AG08396 (cell line): ENCODE measurements around the gene PRRG4.
"Not testable (repeated sequence)": the region's sequence is repeated elsewhere in the genome, so short reads cannot be mapped to it uniquely, and the experiment has no call there.

Experiments
- DNase-seq: peaks from one replicate; pipeline ENCODE4 v3.0.0; 2012; ENCODE audit warnings: low spot score, mixed read lengths

Gene PRRG4

DNA sequence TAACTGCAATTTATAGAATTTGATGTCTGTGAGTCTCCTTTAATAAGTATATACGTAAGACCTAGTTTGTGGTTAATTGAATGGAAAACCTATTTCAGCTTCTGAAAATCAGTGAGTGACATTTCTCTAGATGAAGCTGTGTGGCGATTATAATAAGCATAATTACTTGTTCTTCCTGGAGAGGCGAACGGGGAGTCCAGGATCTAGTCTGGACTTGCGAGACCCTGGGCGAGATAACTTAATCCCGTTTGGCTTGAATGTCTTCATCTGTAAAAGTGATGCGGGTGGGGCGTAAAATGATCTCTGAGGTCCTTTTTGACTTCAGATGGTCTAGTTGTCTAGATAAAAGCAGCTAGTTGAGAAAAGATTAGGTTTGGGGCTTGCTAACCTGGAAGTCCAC, 1.1 kb downstream of the PRRG4 start:
- no peak for DNase-seq

DNA sequence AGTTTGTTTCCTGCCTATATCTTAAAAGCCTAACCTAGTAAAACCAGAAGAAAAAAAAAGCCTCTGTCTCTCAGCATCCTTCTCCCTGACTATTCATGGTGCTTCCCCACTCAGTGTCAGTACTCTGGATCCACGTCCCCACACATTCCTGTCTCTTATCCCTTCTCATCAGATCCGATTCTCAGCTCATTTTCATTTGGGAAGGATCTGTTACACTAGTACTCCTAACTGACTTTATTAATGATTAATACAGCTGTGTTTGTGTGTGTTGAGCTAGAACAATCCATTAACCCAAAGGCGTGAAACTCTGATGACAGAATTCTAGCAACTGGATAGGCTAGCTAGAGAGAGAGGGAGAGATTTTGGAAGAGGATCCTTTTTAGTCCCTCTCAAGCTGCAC, 1.5 kb downstream of the PRRG4 start:
- no peak for DNase-seq

DNA sequence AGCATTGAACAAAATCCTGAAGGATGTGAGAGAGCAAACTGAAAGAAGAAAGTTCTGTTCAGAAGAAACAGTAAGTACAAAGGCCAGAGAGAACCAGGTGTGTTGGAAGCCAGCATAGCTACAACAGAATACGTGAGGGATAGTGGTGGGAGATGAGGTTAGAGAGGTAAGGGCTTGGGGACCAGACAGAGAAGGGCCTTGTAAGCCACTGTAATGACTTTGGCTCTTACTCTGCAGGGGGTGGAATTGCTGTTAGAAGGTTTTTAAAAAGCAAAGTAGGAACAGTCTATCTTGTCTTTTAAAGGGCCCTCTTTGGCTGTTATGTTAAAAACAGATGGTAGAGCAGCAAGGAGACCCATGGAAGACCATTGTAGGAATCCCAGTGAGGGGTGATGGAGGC, 4.2 kb downstream of the PRRG4 start:
- DNase-seq: no peak

DNA sequence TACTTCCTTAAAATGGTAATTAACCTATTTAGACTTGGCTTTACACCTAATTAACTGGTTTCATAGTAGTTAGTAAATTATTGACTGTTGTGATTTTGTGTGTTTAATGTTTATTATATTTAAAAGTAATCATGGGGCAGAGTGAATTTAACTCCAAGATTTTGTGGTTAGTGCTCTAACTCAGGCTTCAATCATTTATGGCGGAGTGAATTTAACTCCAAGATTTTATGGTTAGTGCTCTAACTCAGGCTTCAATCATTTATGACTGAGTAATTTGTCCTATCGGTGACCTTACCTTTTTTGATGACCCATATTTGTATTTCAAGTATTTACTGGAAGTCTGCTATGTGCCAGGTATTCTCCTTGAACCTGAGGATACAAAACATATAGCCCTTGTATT, 7.2 kb downstream of the PRRG4 start:
- DNase-seq: no peak

DNA sequence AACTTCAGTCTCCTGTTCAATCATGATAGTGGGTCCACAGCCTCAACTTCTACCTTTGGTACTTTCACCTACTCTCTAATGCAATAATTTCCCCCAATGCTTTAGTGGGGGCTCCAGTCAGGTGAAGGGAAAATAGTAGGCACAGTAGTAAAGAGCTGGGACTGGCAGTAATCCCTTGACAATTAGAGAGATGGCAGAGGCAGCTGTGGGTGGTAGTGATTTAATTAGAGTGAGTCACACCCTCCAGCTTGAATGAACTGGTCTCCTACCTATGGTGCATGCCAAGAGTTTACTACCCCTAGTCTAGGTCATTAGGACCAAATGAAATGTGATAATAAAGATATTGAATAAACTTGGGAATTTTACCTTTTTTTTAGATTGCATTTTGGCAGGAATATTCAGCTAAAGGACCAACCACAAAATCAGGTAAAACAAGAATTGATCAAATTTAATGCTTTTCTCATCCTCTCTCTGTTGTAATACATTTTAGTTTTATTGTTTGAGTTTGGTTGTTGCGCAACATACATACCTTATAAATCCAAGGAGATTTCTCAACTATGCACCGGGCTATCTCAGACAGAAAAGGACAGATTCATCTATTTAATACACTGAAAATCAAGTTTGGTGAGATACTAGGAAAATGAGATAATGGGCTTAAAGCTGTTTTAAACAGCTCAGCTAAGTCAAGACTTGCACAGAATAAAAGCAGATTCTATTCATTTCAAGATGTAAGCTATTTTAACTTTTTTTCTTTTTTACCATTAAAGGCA, 9.0 kb downstream of the PRRG4 start:
- DNase-seq: no peak

DNA sequence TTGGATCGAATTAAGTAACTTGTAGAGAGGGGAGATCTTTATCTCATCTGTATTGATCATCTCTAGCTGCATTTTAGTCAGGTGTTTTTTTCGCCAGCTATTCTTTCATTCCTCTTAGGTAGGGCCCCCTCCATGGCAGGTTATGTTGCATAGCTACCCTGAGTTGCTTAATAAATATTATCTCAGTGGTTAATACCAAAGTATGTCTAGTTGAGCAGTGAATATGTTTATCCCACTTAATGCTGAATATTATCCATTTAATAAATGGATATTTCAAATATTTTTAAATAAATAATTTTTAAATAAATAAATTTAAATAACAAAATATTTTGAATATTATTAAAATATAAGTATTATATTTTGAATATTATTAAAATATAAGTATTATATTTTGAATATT, 9.6 kb downstream of the PRRG4 start:
- no peak for DNase-seq

DNA sequence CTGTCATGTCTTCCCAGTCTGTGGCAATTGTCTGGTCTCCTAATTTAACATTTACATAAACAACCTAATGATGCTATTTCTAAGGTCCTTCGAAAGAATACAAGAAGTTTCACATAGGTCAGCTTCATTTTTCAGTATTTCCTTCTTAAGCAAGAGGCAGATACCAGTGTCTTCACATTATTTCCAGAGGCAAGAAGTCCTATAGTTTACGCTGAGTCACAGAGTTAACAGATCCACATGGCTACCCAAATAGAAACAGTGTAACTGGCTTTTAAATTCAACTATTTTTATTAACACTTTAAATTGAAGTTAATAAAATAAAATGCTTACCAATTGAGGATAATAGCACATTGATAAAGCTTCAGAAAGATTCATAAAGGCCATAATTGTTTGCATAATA, 10.9 kb downstream of the PRRG4 start:
- DNase-seq: no peak

DNA sequence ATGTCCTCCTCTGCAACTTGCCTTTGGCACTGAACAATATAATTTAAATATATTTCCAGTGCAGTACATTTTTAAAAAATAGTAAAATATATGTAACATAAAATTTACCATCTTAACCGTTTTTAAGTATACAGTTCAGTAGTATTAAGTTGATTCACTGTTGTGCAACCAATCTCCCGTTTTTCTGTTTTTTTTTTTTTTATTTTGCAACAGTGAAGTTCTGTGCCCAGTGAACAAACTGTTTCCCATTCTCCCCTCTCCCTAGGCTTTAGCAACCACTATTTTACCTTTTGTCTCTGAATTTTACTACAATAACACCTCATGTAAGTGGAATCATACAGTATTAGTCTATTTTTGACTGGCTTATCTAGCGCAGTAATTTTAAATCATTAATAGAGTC, 13.8 kb downstream of the PRRG4 start:
- DNase-seq: no peak

DNA sequence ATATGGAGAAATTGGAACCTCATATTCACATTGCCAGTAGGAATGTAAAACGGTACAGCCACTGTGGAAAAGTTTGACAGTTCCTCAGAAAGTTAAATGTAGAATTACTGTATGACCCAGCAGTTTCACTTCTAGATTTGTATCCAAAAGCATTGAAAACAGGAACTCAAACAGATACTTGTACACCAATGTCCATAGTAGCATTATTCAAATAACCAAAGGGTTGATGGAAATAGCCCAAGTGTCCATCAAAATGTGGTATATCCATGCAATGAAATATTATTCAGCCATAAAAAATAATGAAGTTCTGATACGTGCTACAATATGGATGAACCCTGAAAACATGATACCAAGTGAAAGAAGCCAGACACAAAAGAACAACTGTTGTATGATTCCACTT, 17.8 kb downstream of the PRRG4 start:
- no peak for DNase-seq

DNA sequence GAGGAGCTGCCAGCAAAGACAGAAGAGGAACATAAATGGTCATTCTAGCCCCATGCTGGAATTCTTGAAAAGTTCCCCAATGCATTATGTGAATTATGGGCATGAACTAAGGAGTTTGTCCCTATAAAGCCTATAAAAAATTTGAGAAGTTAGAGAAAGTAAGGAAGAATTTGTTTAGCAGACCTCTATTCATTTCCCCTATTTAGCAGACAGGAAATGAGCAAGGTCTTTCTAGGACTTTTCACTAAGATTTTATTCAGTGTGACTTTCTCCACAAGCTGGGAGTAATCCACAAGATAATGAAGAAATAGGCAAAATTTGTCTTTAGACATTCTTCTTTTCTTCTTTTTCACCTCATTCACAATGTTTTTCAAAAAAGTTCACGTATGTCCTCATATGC, 20.0 kb downstream of the PRRG4 start:
- DNase-seq: no peak

DNA sequence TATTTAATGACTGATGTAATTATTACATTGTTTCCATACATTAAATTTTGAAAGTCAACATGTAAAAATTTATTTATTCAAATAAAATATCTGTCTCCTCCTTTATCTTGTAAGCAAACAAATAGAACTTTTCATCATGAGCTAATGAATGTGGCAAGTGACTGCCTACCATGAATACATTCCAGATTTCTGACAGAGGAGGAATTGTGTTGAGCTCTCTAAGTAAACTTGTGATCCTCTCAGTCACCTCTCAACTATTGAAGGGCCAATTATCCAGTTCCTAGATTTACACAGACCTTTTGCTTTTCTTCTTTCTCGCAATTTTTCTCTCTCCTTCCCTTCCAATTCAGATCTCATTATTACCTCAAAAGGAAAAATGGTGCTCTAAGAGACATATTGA, 21.5 kb downstream of the PRRG4 start:
- no peak for DNase-seq

DNA sequence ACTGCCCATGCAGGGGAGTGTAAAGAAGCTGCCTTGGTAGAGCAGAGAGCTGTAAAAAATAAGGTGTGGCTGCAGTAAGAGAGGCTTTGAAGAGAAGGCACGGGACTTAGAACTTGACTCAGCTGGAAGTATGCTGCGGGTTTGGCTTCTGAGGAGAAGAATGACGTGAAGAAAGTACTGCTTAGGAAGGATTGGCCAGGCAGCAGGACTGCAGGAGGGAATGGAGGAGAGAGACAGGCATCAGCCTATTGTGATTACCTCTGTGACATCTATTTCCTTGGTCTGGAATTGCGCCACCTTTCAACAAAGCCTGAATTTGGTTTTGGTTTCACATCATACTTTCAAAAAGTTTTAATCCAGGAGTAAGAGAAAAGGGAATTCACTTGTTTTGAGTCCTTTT, 22.5 kb downstream of the PRRG4 start:
- DNase-seq: peak; percentile 23

DNA sequence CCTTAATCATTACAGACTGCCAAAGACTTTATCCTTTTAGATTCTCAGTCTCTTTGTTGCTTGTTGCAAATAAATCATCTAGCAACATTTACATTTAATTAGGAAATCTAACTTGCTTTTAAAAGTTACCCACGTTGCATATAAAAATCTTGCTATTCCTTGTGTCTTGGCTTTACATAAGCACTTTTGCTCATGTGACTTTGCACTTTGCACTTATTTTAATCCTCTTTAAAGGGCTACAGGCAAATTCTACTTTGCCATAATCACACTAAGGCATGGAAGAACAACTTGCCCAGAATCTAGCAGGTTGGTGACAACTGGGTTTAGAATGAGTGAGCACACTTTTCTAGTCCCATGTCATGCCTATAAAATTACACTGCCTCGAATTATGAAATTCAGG, 25.9 kb downstream of the PRRG4 start:
- DNase-seq: no peak

DNA sequence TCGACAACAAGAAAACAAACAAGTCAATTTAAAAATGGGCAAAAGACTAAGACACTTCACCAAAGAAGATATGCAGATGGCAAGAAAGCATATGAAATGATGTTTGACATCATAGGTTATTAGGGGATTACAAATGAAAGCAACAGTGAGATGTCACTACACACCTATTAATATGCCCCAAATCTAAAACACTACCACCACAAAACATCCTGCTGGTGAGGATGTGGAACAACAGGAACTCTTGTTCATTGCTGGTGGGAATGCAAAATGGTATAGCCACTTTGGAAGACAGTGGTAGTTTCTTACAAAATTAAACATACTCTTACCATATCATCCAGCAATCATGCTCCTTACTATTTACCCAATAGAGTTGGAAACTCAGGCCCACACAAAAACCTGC, 29.0 kb downstream of the PRRG4 start:
- no peak for DNase-seq

DNA sequence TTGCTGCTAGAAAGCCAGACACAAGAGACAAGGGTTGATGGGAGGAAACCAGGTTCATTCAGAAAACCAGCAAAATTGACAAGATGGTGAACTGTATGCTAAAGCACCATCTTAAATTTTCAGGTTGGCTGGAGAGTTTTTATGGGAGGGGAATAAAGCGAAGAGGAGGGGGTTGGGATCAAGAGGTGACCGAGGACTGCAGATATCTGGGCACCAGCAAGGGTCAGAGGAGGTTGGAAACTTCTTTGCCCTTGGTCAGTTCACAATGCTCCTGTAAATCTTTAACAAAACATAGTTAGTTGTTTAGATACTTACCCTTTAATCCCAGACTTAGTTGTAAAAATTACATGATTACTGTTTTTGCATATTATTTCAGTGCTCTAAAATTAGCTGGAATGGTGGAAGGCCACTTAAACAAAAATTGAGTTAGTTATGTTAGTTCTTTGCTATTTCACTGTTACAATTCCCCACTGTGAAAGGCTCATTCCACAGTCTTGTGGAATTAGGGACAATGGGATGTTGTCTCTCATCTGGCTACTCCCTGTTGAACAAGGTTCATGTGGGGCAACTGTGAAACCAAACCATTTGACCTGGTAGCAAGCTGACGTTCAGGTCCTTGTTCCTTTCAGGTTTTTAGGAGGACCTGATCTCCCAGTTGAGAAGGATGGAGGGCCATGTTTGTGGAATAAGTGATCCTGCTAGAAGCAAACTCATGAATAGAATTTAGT, 32.3 kb downstream of the PRRG4 start:
- no peak for DNase-seq

DNA sequence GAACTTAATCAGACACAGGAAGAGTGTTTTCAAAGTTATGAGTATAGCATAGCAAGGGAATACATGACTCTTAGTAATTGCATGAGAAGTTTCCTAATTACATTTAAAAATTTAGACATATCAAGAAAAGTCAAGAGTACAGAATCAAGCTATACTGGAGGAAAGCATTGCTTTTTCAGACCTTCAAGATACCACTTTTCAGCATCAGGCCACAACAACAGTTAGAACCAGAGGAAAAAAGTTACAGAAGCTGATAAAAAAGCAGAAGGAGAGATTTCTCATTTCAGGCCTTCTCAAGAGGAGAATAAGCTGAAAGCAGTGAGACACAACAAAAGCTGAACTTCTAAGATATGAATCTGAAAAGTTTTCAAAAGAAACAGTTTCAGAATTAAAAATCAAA, 34.8 kb downstream of the PRRG4 start:
- DNase-seq: no peak

DNA sequence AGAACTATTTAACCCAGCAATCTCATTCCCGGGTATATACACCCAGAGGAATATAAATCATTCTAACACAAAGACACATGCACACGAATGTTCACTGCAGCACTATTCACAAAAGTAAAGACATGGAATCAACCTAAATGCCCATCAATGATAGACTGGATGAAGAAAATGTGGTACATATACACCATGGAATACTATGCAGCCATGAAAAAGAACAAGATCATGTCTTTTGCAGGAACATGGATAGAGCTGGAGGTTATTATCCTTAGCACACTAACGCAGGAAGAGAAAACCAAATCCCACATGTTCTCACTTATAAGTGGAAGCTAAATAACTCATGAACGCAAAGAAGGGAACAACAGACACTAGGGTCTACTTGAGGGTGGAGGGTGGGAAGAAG, 39.0 kb downstream of the PRRG4 start:
- not testable (repeated sequence) for DNase-seq

DNA sequence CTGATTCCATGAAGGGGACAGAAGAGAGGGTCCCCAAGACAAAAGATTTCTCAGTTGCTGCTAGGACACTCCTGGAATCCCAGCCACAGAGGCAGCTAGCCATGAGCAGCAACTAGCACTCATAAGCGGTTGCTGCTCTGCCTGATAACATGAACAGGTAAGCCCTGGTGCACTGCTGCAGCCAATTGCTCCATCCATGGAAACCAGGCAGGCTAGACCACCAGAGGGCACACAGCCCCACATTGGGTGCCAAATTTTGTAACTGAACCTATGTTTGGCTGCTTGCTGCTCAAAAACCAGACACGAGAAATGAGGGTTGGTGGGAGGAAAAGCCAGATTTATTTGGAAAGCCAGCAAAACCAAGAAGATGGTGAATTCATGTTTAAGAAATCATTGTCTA, 40.9 kb downstream of the PRRG4 start:
- no peak for DNase-seq

DNA sequence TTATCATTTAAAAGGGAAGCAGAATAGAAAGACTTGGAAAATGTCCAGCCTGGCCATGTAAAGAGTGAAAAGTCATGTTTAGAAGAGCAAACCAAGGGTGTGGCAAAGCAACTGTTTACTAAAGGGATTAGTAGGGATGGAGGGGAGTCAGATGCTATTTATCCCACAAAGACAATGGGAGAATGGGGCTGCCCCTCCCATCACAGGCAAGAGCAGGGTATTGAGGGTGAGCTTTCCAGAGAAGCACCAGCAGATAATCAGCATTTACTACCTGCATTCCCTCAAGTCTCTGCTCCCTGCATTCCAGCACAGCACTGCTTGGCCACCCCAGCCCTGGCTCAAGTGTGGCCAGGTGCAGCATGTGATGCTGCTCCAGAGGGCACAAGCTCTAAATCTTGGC, 44.4 kb downstream of the PRRG4 start:
- no peak for DNase-seq

DNA sequence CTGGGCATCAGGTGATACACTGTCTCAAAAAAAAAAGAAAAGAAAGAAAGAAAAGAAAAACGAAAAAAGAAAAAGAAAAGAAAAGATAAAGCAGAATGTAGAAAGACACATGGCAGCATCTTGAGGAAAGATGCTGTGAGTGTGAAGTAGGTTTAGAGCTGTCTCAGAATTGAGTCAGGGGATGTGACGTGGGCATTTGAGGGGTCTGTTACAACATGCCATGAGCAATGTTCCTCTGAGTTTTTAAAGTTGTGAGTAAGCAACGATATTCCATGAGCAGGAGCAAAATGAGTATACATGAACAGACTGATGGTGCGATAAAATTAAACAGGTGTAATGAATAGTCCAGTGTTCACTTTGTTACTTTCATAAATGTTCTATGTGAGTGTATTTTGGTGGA, 51.6 kb downstream of the PRRG4 start:
- no peak for DNase-seq

DNA sequence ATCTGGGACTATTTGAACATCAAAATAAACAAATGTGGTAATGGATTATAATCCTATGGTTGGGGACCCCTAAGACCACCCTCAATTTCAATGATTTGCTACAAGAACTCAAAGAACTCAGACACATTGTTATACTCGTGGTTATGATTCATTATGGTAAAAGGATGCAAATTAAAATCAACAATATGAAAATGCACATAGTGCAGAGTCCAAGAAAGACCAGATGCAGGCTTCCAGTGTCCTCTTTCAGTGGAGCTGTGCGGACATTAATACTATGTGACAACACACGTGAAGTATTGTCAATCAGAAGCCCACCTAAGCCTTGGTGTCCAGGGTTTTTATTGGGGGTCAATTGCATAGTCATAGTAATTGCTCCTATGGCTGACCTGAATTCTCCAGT, 53.7 kb downstream of the PRRG4 start:
- DNase-seq: no peak

DNA sequence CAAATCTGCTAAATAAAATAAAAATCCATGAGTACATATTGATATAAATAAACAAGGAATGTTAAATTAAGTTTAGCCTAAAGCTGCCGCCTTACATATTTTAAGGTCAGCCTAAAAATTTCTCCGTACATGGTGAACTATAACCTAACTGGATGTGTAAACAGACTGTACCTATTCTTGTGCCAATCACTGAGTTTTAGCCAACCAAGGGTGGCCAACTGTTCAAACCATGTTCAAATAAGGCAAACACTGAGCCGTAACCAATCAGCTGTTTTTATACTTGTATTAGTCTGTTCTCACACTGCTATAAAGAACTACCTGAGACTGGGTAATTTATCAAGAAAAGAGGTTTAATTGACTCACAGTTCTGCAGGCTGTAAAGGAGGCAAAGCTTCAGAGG, 54.3 kb downstream of the PRRG4 start:
- DNase-seq: no peak

DNA sequence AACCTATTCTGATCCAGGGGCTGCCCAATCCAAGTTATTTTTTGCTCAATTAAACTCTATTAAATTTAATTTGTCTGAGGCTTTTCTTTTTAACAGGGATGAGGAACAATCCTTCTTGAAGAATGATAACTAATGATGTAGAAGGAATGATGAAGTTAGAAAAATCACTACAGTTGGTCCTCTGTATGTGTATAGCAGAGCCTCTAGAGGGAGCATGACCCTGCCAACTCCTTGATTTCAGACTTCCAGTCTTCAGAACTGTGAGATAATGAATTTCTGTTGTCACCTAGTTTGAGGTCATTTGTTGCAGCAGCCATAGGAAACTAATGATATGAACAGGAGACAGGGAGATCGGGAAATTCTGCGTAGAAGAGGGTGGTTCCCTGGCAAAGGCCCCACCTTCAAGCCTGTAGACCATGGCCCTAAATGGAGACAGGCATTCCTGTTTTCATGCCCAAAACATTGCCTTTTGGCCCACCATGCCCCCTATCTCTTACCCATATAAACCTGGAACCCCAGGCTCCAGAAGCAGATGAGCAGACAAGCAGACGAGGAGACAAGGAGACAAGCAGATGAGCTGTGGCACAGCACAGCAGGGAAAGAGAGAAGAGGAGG, 55.1 kb downstream of the PRRG4 start:
- no peak for DNase-seq

DNA sequence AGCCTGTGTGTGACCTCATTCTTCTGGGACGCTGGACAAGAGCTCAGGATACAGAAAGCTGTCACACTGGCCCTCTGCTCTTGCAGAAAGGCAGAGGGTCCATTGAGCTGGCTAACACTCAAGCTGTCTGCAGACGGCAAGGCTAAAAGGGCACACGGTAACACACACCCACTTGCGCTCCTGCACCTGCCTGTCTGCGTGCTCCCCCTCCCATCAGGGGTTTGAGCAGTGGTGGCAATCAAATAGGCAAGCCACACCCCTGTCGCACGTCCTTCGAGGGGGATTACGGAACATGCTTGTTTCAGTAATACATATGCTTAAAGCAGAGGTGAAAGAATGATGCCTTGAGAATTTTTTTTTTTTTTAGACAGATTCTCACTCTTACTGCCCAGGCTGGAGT, 55.8 kb downstream of the PRRG4 start:
- no peak for DNase-seq
